ENCODE measurements around the gene NCAPH2.

Gene NCAPH2

DNA sequence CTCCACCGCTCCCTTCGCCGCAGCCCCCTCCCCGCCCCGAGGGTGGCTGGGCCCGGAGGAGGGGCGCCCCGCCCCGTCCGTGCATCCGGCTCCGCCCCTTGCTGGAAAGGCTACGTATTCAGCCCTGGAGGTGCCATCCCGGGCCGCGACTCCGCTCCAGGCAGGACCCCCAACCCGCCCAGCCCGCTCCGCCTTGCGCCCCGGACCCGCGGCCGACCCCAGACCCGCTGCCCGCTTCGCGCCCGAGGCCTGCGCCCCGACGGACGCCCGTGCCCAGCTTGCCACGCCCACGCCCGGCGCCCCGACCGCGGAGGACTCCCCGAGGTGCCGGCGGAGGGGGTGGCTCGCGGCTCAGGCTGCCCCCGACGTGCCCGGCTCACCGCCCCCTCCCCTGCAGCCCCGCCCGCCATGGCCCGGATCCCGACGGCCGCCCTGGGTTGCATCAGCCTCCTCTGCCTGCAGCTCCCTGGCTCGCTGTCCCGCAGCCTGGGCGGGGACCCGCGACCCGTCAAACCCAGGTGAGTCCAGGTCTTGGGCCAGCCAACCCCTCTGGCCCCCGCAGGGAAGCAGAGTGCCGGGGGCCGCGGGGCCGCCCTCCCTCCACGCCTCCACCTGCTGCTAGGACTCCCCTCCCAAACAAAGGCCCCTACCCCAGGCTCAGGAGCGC lies 26.5 kb upstream of the NCAPH2 start, which contains the start of gene ADM2:
ADM2 (plus strand) TSS at position 104 of the 667 bp plus-strand sequence; CDS start at position 409, 305 bp downstream.
- peak; percentile 80 for DNase-seq (ENCODE audit: low spot score)
- TF ChIP-seq CTCF (IDR thresholded peaks at IDR 0.05; ENCODE audit: borderline replicate concordance, control extremely low read depth, extremely low read depth, insufficient read depth, missing control alignments): no peak
- in situ Hi-C loops (cut with MboI; ENCODE audit: low sequenced_read_pairs, unreplicated experiment): no loop called here

GRCh38 chr22:50482107-50483074 lies 25.6 kb upstream of the NCAPH2 start:
- no peak for TF ChIP-seq CTCF (IDR thresholded peaks at IDR 0.05; ENCODE audit: borderline replicate concordance, control extremely low read depth, extremely low read depth, insufficient read depth, missing control alignments)
- DNase-seq (ENCODE audit: low spot score): no peak
- in situ Hi-C loops (cut with MboI; ENCODE audit: low sequenced_read_pairs, unreplicated experiment): no loop called here

- in situ Hi-C loops (cut with MboI; ENCODE audit: low sequenced_read_pairs, unreplicated experiment): no loop called here
Measured at GRCh38 chr22:50483106-50483505, 24.9 kb upstream of the NCAPH2 start.

GRCh38 chr22:50483556-50483955 lies 24.5 kb upstream of the NCAPH2 start:
- in situ Hi-C loops (cut with MboI; ENCODE audit: low sequenced_read_pairs, unreplicated experiment): no loop called here
- TF ChIP-seq CTCF (IDR thresholded peaks at IDR 0.05; ENCODE audit: borderline replicate concordance, control extremely low read depth, extremely low read depth, insufficient read depth, missing control alignments): no peak
- no peak for DNase-seq (ENCODE audit: low spot score)

More at GRCh38 chr22:50483106-50483505, 24.9 kb upstream of the NCAPH2 start:
- no peak for DNase-seq (ENCODE audit: low spot score)
- no peak for TF ChIP-seq CTCF (IDR thresholded peaks at IDR 0.05; ENCODE audit: borderline replicate concordance, control extremely low read depth, extremely low read depth, insufficient read depth, missing control alignments)

GRCh38 chr22:50483977-50484853 lies 23.8 kb upstream of the NCAPH2 start:
- no peak for TF ChIP-seq CTCF (IDR thresholded peaks at IDR 0.05; ENCODE audit: borderline replicate concordance, control extremely low read depth, extremely low read depth, insufficient read depth, missing control alignments)
- in situ Hi-C loops (cut with MboI; ENCODE audit: low sequenced_read_pairs, unreplicated experiment): no loop called here
- DNase-seq (ENCODE audit: low spot score): no peak
